Kidney epithelial cell (primary cell): ENCODE measurements around the gene MYO3B. TPM values are rescaled to one million over a fixed set of nuclear protein-coding genes. Genes with fewer than 3 reads are reported as not detected.

ENCODE experiments used
- DNase-seq: peaks from one replicate; pipeline ENCODE4 v3.0.0-alpha.2; 2010; ENCODE audit warnings: low read depth
- H3K27me3 ChIP-seq: 2 replicates; pipeline ENCODE4 v1.6.0; 2011; ENCODE audit warnings: low read length; ENCODE audit not compliant: control insufficient read depth, insufficient read depth
- H3K36me3 ChIP-seq: 2 replicates; pipeline ENCODE4 v1.5.1; 2011; ENCODE audit warnings: low read length; ENCODE audit not compliant: control insufficient read depth, insufficient read depth
- H3K4me3 ChIP-seq: 2 replicates; pipeline ENCODE4 v1.5.1; 2011; ENCODE audit warnings: low read depth, mild to moderate bottlenecking, control low read depth, low read length
- CTCF ChIP-seq: IDR thresholded peaks from 2 replicates; pipeline ENCODE4 v1.5.1; 2011; ENCODE audit warnings: mild to moderate bottlenecking, moderate library complexity, low read length, control low read depth, inconsistent platforms; ENCODE audit not compliant: insufficient read depth, poor library complexity, severe bottlenecking
- total RNA-seq: library from RNA; depleted of rRNA; stranded (reverse); fragments of >200 nt; gene quantifications from 2 replicates; pipeline ENCODE4 v1.2.3, GENCODE V29; 2015

Gene MYO3B
- total RNA-seq = 0.68 and 1.1 TPM in 2 replicates

GRCh38 chr2:170177950-170178781 is at the start of gene MYO3B:
Gene MYO3B (plus strand): TSS chr2:170178147. CDS start chr2:170178288, 141 bp downstream.
- Histone ChIP-seq H3K4me3 (no peak within 1 kb of the TSS), H3K27me3 (no peaks in the 10 kb centered on the region), H3K36me3 (no peaks in the 10 kb centered on the region)
- TF ChIP-seq CTCF = no peak
- peak; percentile 48 for DNase-seq

DNA sequence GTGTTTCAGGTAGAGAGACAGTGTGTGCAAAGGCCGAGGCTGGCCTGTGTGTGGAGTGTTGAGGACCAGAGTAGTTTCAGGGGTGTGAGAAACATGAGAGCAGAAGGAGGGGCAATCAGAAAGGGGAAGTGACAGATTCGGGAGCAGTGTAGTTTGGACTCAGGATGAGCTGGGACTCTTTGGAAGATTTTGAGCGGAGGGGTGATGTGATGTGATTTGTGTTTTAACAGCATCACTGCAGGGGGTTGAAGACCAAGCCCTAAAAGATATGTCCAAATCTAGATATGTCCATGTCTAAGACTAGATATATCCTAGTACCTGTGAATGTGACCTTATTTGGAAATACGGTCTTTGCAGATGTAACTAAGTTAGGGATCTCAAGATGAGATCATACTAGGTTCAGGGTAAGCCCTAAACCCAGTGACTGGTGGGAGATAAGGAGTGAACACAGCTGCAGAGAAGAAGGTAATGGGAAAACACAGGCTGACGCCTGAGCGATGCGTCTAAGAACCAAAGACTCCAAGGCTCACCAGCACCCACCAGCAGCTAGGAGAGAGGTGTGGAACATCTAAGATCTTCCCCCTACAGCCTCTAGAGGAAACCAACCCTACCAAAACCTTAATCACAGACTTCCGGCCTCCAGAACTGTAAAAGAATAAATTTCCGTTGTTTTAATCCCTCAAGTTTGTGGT is 38.5 kb upstream of the MYO3B start:
- Histone ChIP-seq H3K36me3 (no peaks in the 10 kb centered on the region), H3K4me3 (no peak overlapping the region), H3K27me3 (no peaks in the 10 kb centered on the region)
- TF ChIP-seq CTCF = no peak
- no peak for DNase-seq

GRCh38 chr2:170140561-170140960 is 37.4 kb upstream of the MYO3B start:
- Histone ChIP-seq H3K27me3 (no peaks in the 10 kb centered on the region), H3K4me3 (no peak overlapping the region), H3K36me3 (no peaks in the 10 kb centered on the region)
- no peak for TF ChIP-seq CTCF
- DNase-seq = no peak

- Histone ChIP-seq H3K36me3 (no peaks in the 10 kb centered on the region), H3K27me3 (no peaks in the 10 kb centered on the region), H3K4me3 (no peak overlapping the region)
- TF ChIP-seq CTCF = no peak
- no peak for DNase-seq
Measured at GRCh38 chr2:170141865-170142264, 36.1 kb upstream of the MYO3B start.

- DNase-seq = no peak
- no peak for TF ChIP-seq CTCF
- H3K4me3 ChIP-seq = no peak overlapping the region
- no peaks in the 10 kb centered on the region for H3K27me3 ChIP-seq
- no peaks in the 10 kb centered on the region for H3K36me3 ChIP-seq
Measured at GRCh38 chr2:170142502-170142901, 35.4 kb upstream of the MYO3B start.
